PFSK-1 (cell line): ENCODE measurements around the gene POLR3E.

Experiments
- FOXP2 ChIP-seq: optimal IDR thresholded peaks from 2 replicates; pipeline ENCODE3; 2011; ENCODE audit warnings: borderline replicate concordance, control low read depth, inconsistent platforms; ENCODE audit not compliant: insufficient read depth; ENCODE audit errors: extremely low read length, extremely low read depth
- POLR2AphosphoS5 ChIP-seq: IDR thresholded peaks from 2 replicates; pipeline ENCODE4 v1.6.1; 2012; ENCODE audit warnings: low read depth, mild to moderate bottlenecking, control low read depth, low read length, moderate library complexity
- SIN3A ChIP-seq: IDR thresholded peaks from 2 replicates; pipeline ENCODE4 v1.6.1; 2012; ENCODE audit warnings: mild to moderate bottlenecking, low read length, moderate library complexity, borderline replicate concordance; ENCODE audit not compliant: insufficient read depth
- TAF1 ChIP-seq: IDR thresholded peaks from 2 replicates; pipeline ENCODE4 v1.6.1; 2012; ENCODE audit warnings: low read length, control low read depth, borderline replicate concordance; ENCODE audit not compliant: insufficient read depth
- TF ChIP-seq, protein P1 (sequence below), 2 experiments: IDR thresholded peaks; 2 replicates each; pipeline versions ENCODE4 v1.6.1 to v1.8.0; 2011 to 2012; ENCODE audit warnings: low read depth in 2 of 2, low read length in 2 of 2, control low read depth in 1 of 2, inconsistent platforms in 1 of 2, mild to moderate bottlenecking in 1 of 2, moderate library complexity in 1 of 2; ENCODE audit not compliant: insufficient read depth in 1 of 2

POLR3E gene

DNA sequence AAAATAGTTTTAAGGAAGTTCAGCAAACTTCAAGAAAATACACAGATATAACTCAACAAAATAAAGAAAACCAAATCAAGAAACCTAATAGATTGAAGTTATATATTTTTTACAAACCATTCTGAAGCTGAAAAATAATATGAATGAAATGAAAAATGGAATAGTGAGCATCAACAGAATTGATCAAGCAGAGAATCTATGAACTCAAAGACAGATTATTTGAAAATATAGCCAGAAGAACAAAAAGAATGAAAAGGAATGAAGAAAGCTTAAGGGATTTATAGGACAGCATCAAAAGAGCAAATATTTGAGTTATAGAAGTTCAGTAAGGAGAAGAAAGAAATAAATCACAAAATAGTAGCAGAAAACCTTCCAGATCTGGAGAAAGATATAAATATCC, 39.4 kb downstream of the POLR3E start:
- no peak for TF ChIP-seq TAF1
- TF ChIP-seq, protein P1, sequence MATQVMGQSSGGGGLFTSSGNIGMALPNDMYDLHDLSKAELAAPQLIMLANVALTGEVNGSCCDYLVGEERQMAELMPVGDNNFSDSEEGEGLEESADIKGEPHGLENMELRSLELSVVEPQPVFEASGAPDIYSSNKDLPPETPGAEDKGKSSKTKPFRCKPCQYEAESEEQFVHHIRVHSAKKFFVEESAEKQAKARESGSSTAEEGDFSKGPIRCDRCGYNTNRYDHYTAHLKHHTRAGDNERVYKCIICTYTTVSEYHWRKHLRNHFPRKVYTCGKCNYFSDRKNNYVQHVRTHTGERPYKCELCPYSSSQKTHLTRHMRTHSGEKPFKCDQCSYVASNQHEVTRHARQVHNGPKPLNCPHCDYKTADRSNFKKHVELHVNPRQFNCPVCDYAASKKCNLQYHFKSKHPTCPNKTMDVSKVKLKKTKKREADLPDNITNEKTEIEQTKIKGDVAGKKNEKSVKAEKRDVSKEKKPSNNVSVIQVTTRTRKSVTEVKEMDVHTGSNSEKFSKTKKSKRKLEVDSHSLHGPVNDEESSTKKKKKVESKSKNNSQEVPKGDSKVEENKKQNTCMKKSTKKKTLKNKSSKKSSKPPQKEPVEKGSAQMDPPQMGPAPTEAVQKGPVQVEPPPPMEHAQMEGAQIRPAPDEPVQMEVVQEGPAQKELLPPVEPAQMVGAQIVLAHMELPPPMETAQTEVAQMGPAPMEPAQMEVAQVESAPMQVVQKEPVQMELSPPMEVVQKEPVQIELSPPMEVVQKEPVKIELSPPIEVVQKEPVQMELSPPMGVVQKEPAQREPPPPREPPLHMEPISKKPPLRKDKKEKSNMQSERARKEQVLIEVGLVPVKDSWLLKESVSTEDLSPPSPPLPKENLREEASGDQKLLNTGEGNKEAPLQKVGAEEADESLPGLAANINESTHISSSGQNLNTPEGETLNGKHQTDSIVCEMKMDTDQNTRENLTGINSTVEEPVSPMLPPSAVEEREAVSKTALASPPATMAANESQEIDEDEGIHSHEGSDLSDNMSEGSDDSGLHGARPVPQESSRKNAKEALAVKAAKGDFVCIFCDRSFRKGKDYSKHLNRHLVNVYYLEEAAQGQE (IDR thresholded peaks at IDR 0.05; ENCODE audit: insufficient read depth in 1 of 2, low read depth in 2 of 2, low read length in 2 of 2): no peak

DNA sequence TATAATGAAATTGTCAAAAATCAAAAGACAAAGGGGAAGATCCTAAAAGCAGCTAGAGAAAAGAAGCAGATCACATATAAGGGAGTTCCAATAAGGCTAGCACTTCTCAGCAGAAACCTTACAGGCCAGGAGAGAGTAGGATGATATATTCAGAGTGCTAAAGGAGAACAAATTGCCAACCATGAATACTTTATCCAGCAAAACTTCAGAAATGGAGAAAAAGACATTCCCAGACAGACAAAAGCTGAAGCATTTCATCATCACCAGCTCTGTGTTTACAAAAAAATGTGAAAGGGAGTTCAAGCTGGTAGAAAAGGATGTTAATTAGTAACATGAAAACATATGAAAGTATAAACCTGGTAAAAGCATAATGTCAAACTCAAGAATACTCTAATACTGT, 39.8 kb downstream of the POLR3E start:
- no peak for TF ChIP-seq FOXP2
- TF ChIP-seq POLR2AphosphoS5: no peak
- TF ChIP-seq TAF1: no peak
- no peak for TF ChIP-seq SIN3A
- TF ChIP-seq, protein P1 (IDR thresholded peaks at IDR 0.05; ENCODE audit: insufficient read depth in 1 of 2, low read depth in 2 of 2, low read length in 2 of 2): no peak

- TF ChIP-seq POLR2AphosphoS5 (no peak), TAF1 (no peak), FOXP2 (no peak), SIN3A (no peak)
- TF ChIP-seq, protein P1 (IDR thresholded peaks at IDR 0.05; ENCODE audit: insufficient read depth in 1 of 2, low read depth in 2 of 2, low read length in 2 of 2): no peak
These were observed 40.8 kb downstream of the POLR3E start for GRCh38 chr16:22337849-22338635.

DNA sequence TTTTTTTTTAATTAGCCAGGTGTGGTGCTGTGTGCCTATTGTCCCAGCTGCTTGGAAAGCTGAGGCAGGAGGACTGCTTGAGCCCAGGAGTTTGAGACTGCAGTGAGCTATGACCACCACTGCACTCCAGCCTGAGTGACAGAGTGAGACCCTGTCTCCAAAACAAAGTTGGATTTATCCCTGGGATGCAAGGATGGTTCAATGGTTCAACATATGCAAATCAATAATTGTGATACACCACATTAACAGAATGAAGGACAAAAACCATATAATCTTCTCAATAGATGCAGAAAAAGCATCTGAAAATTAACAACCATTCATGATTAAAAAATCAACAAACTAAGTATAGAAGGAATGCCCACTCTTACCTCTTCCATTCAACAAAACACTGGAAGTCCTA, 43.7 kb downstream of the POLR3E start:
- TF ChIP-seq, protein P1 (IDR thresholded peaks at IDR 0.05; ENCODE audit: insufficient read depth in 1 of 2, low read depth in 2 of 2, low read length in 2 of 2): no peak
- no peak for TF ChIP-seq FOXP2
- TF ChIP-seq POLR2AphosphoS5: no peak
- no peak for TF ChIP-seq SIN3A
- no peak for TF ChIP-seq TAF1

DNA sequence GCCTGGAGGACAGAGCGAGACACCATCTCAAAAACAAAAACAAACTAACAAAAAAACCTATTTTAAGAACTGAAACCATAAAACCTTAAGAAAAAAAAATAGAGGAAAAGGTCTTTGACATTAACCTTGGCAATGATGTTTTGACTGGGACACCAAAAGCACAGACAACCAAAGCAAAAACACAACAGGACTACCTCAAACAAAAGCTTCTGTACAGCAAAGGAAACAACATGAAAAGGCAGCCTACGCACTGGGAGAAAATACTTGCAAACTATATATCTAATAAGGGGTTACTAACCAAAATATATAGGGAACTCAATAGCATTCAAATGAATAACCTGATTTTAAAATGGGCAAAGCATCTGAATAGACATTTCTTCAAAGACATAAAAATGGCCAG, 44.9 kb downstream of the POLR3E start:
- TF ChIP-seq TAF1 (no peak), SIN3A (no peak), POLR2AphosphoS5 (no peak), FOXP2 (no peak)
- TF ChIP-seq, protein P1 (IDR thresholded peaks at IDR 0.05; ENCODE audit: insufficient read depth in 1 of 2, low read depth in 2 of 2, low read length in 2 of 2): no peak
